Head of caudate nucleus (tissue), 42 donors: ENCODE measurements around the gene COL6A3.

Experiments used
- DNase-seq, 42 donors: peaks; one replicate each; pipeline versions ENCODE4 v3.0.0 to v3.0.0-alpha.2; 2020 to 2021; ENCODE audit warnings: mixed read lengths in 7 of 42
- intact Hi-C: fragments of 100-400 bp; cut with DNase I; formaldehyde crosslinking; loops from one replicate; pipeline ENCODE4 v1.15.0; 2022

COL6A3 gene

GRCh38 chr2:237393523-237393922 is 20.4 kb downstream of the COL6A3 start:
- intact Hi-C loops = no loop called here
- DNase-seq = no peak

- intact Hi-C loops = no loop called here
- no peak for DNase-seq
Measured at GRCh38 chr2:237392186-237392585, 21.8 kb downstream of the COL6A3 start.

GRCh38 chr2:237391140-237391539 is 22.8 kb downstream of the COL6A3 start:
- intact Hi-C loops = no loop called here
- peak in 1 of 42 donors; percentile 14 for DNase-seq

GRCh38 chr2:237390235-237390634 is 23.7 kb downstream of the COL6A3 start:
- peak in 4 of 42 donors; percentile 9 to 36 (median 24) for DNase-seq
- intact Hi-C loops = no loop called here

GRCh38 chr2:237389831-237390230 is 24.1 kb downstream of the COL6A3 start:
- intact Hi-C loops = no loop called here
- no peak for DNase-seq

GRCh38 chr2:237388036-237388435 is 25.9 kb downstream of the COL6A3 start:
- intact Hi-C loops = no loop called here
- DNase-seq = no peak

GRCh38 chr2:237384672-237385020 is 29.3 kb downstream of the COL6A3 start:
- intact Hi-C loops = no loop called here
- no peak for DNase-seq

- no peak for DNase-seq
- intact Hi-C loops = no loop called here
Measured at GRCh38 chr2:237383991-237384671, 29.8 kb downstream of the COL6A3 start.

- no peak for DNase-seq
- intact Hi-C loops = no loop called here
Measured at GRCh38 chr2:237380768-237381167, 33.2 kb downstream of the COL6A3 start.

GRCh38 chr2:237379636-237380035 is 34.3 kb downstream of the COL6A3 start:
- no peak for DNase-seq
- intact Hi-C loops = no loop called here

GRCh38 chr2:237378650-237379049 is 35.3 kb downstream of the COL6A3 start:
- DNase-seq = peak in 3 of 42 donors; percentile 6 to 43 (median 6)
- intact Hi-C loops = no loop called here

GRCh38 chr2:237374284-237375060 is 39.5 kb downstream of the COL6A3 start:
- intact Hi-C loops = no loop called here
- no peak for DNase-seq

- no peak for DNase-seq
- intact Hi-C loops = no loop called here
Measured at GRCh38 chr2:237371856-237372255, 42.1 kb downstream of the COL6A3 start.

GRCh38 chr2:237365671-237366070 is 48.3 kb downstream of the COL6A3 start:
- intact Hi-C loops = no loop called here
- DNase-seq = no peak

GRCh38 chr2:237364655-237365054 is 49.3 kb downstream of the COL6A3 start:
- no peak for DNase-seq
- intact Hi-C loops = no loop called here

- intact Hi-C loops = no loop called here
Measured at GRCh38 chr2:237361194-237362004, 52.6 kb downstream of the COL6A3 start.

GRCh38 chr2:237359894-237360780 is 53.8 kb downstream of the COL6A3 start:
- intact Hi-C loops = no loop called here
- DNase-seq = no peak

More at GRCh38 chr2:237361194-237362004, 52.6 kb downstream of the COL6A3 start:
- DNase-seq = no peak

- intact Hi-C loops = no loop called here
- no peak for DNase-seq
Measured at GRCh38 chr2:237359518-237359840, 54.5 kb downstream of the COL6A3 start.
